ENCODE measurements around the gene IVNS1ABP. TPM values are rescaled to one million over a fixed set of nuclear protein-coding genes. Genes with fewer than 3 reads are reported as not detected.
A peak's percentile ranks its signal among the peaks of the same experiment; 100 is the strongest.
"Not testable (repeated sequence)": the region's sequence is repeated elsewhere in the genome, so short reads cannot be mapped to it uniquely, and the experiment has no call there.

Gene IVNS1ABP
- 10 to 100 TPM; 20.8 to 39.4 (median 32.8) TPM for total RNA-seq

DNA sequence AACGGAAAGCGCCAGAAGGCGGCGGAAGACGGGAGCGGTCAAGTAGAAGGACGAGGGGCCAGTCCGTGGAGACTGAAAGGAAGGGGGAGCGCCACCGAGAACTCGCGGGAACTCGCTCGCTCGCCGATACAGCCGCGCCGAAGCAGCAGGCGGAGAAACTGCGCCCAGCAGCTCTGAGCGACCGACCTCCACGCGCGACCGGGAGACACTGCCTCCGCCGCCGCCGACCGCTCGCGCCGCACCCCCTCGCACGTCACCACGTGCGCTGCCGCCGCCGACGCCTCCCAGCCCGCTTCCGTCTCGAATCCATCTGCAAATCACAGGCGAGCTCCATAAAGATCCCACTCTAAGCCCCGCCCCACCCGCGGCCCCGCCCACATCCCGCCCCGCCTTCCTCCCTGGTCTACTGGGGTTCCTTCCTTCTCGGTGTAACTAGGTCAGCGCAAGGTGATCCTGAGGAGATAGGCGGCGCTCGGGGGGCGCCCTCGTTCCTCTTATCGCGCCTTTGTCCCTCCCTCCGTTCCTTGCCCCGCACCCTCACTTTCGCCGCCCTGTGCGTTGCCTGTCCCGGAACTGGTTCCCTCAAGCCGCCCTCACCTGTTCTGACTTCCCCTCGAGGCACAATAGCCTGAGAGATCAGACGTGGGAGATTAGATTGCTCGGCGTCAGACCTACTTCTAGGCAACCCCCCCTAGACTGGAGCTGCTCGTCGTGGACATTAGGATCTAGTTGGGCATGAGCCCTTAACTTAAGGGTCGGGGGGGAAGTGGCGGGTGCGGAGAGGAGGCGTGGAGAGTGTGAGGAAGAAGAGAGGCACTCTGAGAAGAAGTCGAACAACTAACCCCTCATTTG is at the start of gene IVNS1ABP:
Gene IVNS1ABP (minus strand): TSS at position 210 of the 852 bp plus-strand sequence. CDS start 7,750 bp downstream, outside the sequence.
- H3K27ac ChIP-seq = peak within 1 kb of the TSS; percentile 86 to 97 (median 94)
- H3K9me3 ChIP-seq = no peaks in the 10 kb centered on the region
- ATAC-seq = peak; percentile 93
- H3K4me1 ChIP-seq = peaks cover 0 to 43% (median 0%) of the 10 kb centered on the region in 3 donors
- H3K4me3 ChIP-seq = peak within 1 kb of the TSS; percentile 85 to 90
- no peaks in the 10 kb centered on the region for H3K36me3 ChIP-seq
- TF ChIP-seq, protein P1, sequence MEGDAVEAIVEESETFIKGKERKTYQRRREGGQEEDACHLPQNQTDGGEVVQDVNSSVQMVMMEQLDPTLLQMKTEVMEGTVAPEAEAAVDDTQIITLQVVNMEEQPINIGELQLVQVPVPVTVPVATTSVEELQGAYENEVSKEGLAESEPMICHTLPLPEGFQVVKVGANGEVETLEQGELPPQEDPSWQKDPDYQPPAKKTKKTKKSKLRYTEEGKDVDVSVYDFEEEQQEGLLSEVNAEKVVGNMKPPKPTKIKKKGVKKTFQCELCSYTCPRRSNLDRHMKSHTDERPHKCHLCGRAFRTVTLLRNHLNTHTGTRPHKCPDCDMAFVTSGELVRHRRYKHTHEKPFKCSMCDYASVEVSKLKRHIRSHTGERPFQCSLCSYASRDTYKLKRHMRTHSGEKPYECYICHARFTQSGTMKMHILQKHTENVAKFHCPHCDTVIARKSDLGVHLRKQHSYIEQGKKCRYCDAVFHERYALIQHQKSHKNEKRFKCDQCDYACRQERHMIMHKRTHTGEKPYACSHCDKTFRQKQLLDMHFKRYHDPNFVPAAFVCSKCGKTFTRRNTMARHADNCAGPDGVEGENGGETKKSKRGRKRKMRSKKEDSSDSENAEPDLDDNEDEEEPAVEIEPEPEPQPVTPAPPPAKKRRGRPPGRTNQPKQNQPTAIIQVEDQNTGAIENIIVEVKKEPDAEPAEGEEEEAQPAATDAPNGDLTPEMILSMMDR (IDR thresholded peaks at IDR 0.05) = peak in 1 of 4 experiments; percentile 36
- TF ChIP-seq EP300 (IDR thresholded peaks at IDR 0.05) (no peak), POLR2AphosphoS5 (IDR thresholded peaks at IDR 0.05) (peak; percentile 94), POLR2A (IDR thresholded peaks at IDR 0.05) (peak; percentile 95 to 96)
- no peaks in the 10 kb centered on the region for H3K27me3 ChIP-seq
- 0 to 4% methylated on average over 4 to 15 of the region's 80 CpGs for WGBS, 2 donors (ENCODE audit: low coverage in 1 of 2)

DNA sequence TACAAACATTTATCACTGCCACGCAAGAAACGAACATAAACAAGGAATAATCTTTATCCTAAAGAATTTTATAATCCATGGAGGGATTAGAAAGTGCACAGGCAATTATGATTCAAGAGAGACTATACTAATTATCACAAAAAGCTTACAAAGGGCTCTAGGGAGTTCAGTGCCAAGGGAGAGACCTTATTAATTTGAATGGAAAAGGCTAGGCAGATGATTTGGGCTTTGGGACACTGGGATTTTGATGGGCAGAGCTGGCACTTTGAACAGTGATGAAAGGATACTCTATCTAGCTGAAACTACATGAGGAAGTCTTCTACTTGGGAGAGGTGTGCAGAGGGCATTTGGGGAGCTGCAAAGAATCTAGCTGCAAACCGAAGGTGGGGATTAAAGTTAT is 48.9 kb upstream of the IVNS1ABP start:
- Histone ChIP-seq H3K27me3 (no peaks in the 10 kb centered on the region), H3K4me1 (no peaks in the 10 kb centered on the region), H3K4me3 (no peak overlapping the region), H3K9me3 (peaks cover 0 to 14% (median 0%) of the 10 kb centered on the region in 3 donors), H3K27ac (no peak overlapping the region), H3K36me3 (no peaks in the 10 kb centered on the region)
- 60 to 69% methylated on average over 3 of the region's 3 CpGs for WGBS, 2 donors (ENCODE audit: low coverage in 1 of 2)
- TF ChIP-seq EP300 (IDR thresholded peaks at IDR 0.05) = no peak
- TF ChIP-seq, protein P1 (IDR thresholded peaks at IDR 0.05) = no peak
- TF ChIP-seq POLR2A (IDR thresholded peaks at IDR 0.05) = no peak
- TF ChIP-seq POLR2AphosphoS5 (IDR thresholded peaks at IDR 0.05) = no peak
- ATAC-seq = no peak

DNA sequence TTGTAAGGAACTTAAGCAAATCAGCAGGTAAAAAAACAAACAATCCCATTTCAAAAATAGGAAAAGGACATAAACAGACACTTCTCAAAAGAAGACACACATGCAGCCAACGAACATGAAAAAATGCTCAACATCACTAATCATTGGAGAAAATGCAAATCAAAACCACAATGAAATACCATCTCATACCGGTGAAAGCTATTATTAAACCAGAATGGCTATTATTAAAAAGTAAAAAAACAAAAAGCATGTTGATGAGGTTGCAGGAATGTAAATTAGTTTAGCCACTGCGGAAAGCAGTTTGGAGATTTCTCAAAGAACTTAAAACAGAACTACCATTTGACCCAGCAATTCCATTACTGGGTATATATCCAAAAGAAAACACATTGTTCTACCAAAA is 47.5 kb upstream of the IVNS1ABP start:
- H3K4me1 ChIP-seq, H3K36me3 ChIP-seq, H3K27me3 ChIP-seq, H3K4me3 ChIP-seq, ATAC-seq, H3K27ac ChIP-seq: not testable (repeated sequence)
- peaks cover 0 to 17% (median 0%) of the 10 kb centered on the region in 3 donors for H3K9me3 ChIP-seq
- WGBS, 2 donors (ENCODE audit: low coverage in 1 of 2) = 73 to 84% methylated on average over 3 of the region's 3 CpGs

DNA sequence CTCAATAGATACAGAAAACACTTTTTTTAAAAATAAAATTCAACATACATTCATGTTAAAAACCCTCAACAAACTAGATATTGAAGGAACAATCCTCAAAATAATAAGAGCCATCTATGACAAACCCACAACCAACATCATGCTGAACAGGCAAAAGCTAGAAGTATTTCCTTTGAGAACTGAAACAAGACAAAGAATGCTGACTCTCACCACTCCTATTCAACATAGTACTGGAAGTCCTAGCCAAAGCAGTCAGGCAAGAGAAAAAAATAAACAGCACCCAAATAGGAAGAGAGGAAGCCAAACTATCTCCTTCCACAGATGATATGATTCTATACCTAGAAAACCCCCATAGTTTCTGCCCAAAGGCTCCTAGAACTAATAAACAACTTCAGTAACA is 46.2 kb upstream of the IVNS1ABP start:
- Histone ChIP-seq H3K4me3 (no peak overlapping the region), H3K4me1 (no peaks in the 10 kb centered on the region), H3K27me3 (no peaks in the 10 kb centered on the region)

DNA sequence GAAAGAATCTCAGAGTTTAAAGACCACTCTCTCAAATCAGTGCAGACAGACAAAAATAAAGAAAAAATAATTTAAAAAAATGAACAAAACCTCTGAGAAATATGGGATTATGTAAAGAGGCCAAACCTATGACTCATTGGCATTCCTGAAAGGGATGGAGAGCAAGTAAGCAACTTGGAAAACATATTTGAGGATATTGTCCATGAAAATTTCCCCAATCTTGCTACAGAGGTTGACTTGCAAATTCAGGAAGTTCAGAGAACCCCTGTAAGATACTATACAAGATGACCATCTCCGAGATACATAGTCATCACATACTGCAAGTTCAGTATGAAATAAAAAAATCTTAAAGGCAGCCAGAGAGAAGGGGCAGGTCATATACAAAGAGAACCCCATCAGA is 43.7 kb upstream of the IVNS1ABP start:
- peaks cover 0 to 17% (median 0%) of the 10 kb centered on the region in 3 donors for H3K9me3 ChIP-seq
- no peak overlapping the region for H3K27ac ChIP-seq
- TF ChIP-seq POLR2A (IDR thresholded peaks at IDR 0.05) (no peak), EP300 (IDR thresholded peaks at IDR 0.05) (no peak), POLR2AphosphoS5 (IDR thresholded peaks at IDR 0.05) (no peak)
- TF ChIP-seq, protein P1 (IDR thresholded peaks at IDR 0.05) = no peak
- no peaks in the 10 kb centered on the region for H3K27me3 ChIP-seq
- ATAC-seq = no peak
- H3K4me3 ChIP-seq = no peak overlapping the region
- H3K4me1 ChIP-seq = no peaks in the 10 kb centered on the region
- WGBS, 2 donors (ENCODE audit: low coverage in 1 of 2) = 83 to 100% methylated on average over 1 of the region's 1 CpG
- no peaks in the 10 kb centered on the region for H3K36me3 ChIP-seq

More for the DNA sequence above, 46.2 kb upstream of the IVNS1ABP start:
- H3K9me3 ChIP-seq = peaks cover 0 to 17% (median 0%) of the 10 kb centered on the region in 3 donors
- H3K36me3 ChIP-seq = no peaks in the 10 kb centered on the region
- no peak for ATAC-seq
- no peak overlapping the region for H3K27ac ChIP-seq
- TF ChIP-seq POLR2A (IDR thresholded peaks at IDR 0.05) (no peak), EP300 (IDR thresholded peaks at IDR 0.05) (no peak), POLR2AphosphoS5 (IDR thresholded peaks at IDR 0.05) (no peak)
- TF ChIP-seq, protein P1 (IDR thresholded peaks at IDR 0.05) = no peak

Data from gastroesophageal sphincter (tissue), 4 donors.